DMS153 treated with DMSO at 0.1 percent for 48 hours (cell line): ENCODE data around the gene KCNQ5.

ENCODE experiments used
- DNase-seq: peaks from one replicate; lab custom pipeline; 2025; ENCODE audit not compliant: unreplicated experiment; lab: John Stamatoyannopoulos, UW

Gene KCNQ5

GRCh38 chr6:73088138-73088813 is 466.4 kb downstream of the KCNQ5 start:
- no peak for DNase-seq

GRCh38 chr6:73104921-73105320 is 483.1 kb downstream of the KCNQ5 start:
- no peak for DNase-seq

GRCh38 chr6:73107016-73107415 is 485.2 kb downstream of the KCNQ5 start:
- no peak for DNase-seq

- no peak for DNase-seq
Observed at GRCh38 chr6:73108949-73109348, 487.1 kb downstream of the KCNQ5 start.

GRCh38 chr6:73109659-73110058 is 487.8 kb downstream of the KCNQ5 start:
- no peak for DNase-seq

GRCh38 chr6:73116330-73116729 is 494.5 kb downstream of the KCNQ5 start:
- DNase-seq = no peak

GRCh38 chr6:73121421-73121993 is 499.6 kb downstream of the KCNQ5 start:
- DNase-seq = no peak

GRCh38 chr6:73123632-73124329 is 501.9 kb downstream of the KCNQ5 start:
- DNase-seq = no peak

GRCh38 chr6:73129653-73130443 is 508.0 kb downstream of the KCNQ5 start:
- DNase-seq = peak; percentile 79

- no peak for DNase-seq
Observed at GRCh38 chr6:73131706-73132105, 509.8 kb downstream of the KCNQ5 start.

- no peak for DNase-seq
Observed at GRCh38 chr6:73134588-73134987, 512.7 kb downstream of the KCNQ5 start.

- DNase-seq = no peak
Observed at GRCh38 chr6:73139681-73140383, 518.0 kb downstream of the KCNQ5 start.

GRCh38 chr6:73143551-73143950 is 521.7 kb downstream of the KCNQ5 start:
- no peak for DNase-seq

GRCh38 chr6:73144516-73144915 is 522.7 kb downstream of the KCNQ5 start:
- no peak for DNase-seq

- DNase-seq = no peak
Observed at GRCh38 chr6:73145690-73146089, 523.8 kb downstream of the KCNQ5 start.

GRCh38 chr6:73151732-73152131 is 529.9 kb downstream of the KCNQ5 start:
- DNase-seq = no peak

- no peak for DNase-seq
Observed at GRCh38 chr6:73152556-73152955, 530.7 kb downstream of the KCNQ5 start.

GRCh38 chr6:73152966-73153757 is 531.3 kb downstream of the KCNQ5 start:
- DNase-seq = no peak

- DNase-seq = no peak
Observed at GRCh38 chr6:73156793-73157767, 535.2 kb downstream of the KCNQ5 start.
